Measurements from ENCODE around the gene THBS3.
"Not testable (repeated sequence)": the region's sequence is repeated elsewhere in the genome, so short reads cannot be mapped to it uniquely, and the experiment has no call there.

Gene THBS3

DNA sequence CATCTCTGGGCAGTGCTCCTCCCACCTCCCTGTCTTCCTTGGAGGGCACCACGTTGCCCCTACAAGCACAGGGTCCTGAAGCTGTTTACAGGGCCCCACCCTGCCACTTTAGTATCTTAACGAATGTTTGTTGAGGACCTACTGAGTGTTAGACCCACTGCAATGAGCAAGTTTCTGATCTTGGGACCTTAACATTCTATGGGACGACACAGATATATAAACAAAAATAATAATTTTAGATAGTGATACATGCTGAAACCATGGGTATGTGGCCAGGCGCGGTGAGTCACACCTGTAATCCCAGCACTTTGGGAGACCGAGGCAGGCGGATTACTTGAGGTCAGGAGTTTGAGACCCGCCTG is 37.4 kb upstream of the THBS3 start:
- Mint-ChIP-seq H3K9me3 (peaks cover 1% of the 10 kb centered on the region), H3K4me3 (peak overlapping the region; percentile 79), H3K27me3 (peaks cover 5% of the 10 kb centered on the region), H3K36me3 (peaks cover 16% of the 10 kb centered on the region), H3K27ac (peak overlapping the region; percentile 95), H3K4me1 (peaks cover 55% of the 10 kb centered on the region)
- no peak for DNase-seq
- CTCF ChIA-PET = interaction anchor here (0.8 to 2.3 kb wide), 4 partner anchors 38 to 347 kb away, joined by 3 to 10 read pairs (median 4); partner anchors contain the start of gene THBS3

DNA sequence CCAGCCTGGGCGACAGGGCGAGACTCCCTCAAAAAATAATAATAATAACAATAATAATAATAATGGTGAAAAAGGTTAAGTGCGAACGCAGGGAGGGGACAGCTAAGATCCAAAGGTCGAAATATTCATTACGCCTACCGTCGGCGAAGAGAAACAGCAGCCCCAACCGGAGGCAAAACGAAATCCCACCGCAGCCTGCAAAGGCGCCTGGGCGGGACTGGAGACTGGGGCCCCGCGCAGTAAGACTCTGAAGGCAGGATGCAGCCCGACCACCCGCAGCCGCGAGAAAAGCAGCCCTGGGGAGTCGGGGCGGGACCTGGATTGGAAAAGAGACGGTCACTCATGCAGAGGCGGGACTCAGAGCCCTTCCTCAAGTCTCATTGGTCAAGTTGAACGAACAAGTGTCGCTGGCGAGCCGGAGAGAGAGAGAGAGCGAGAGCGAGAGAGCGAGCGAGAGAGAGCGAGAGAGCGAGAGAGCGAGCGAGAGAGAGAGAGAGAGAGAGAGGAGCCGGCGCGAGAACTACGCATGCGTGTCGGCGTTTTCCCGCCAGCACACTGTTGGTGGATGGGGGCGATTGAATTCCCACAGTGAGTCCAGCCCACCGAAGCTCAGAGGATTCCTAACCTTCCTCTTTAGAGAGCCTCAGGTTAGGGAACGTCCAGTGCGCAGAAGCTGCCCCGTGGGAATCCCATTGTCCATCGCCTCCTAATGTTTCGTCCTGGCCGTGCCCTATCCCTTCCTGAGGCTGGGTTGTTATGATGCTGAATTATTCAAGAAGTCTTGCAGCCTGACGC is 36.9 kb upstream of the THBS3 start:
- Mint-ChIP-seq H3K9me3 (peaks cover 1% of the 10 kb centered on the region), H3K27ac (peak overlapping the region; percentile 95), H3K36me3 (peaks cover 16% of the 10 kb centered on the region), H3K4me1 (peaks cover 56% of the 10 kb centered on the region), H3K27me3 (peaks cover 5% of the 10 kb centered on the region), H3K4me3 (peak overlapping the region; percentile 79)
- CTCF ChIA-PET = interaction anchor here (0.8 to 2.3 kb wide), 5 partner anchors 16 to 348 kb away, joined by 3 to 10 read pairs (median 4); partner anchors contain the start of gene THBS3
- peak; percentile 99 for DNase-seq

DNA sequence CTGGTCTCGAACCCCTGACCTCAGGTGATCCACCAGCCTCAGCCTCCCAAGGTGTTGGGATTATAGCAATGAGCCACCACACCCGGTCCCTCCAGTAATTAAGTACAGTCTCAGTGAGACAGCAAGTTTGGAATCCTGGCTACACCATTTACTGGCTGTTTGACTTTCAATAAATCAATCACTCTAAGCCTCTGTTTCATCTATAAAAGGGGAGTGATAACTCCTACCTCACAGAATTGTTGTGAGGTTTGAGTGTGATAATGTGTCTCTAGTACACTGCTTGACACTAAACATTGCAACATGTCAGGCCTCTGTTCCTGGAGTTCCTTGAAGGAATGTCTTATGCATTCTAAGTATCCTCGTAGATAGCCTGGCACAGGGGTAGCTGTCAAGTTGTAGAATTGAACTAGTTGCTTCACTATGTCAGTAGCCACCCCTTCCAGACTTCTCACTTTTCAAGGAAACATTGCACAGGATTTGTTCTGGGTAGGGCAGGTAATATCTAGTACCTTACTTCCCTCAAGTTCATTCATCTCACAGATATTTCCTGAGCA is 35.2 kb upstream of the THBS3 start:
- Mint-ChIP-seq H3K4me1 (peaks cover 64% of the 10 kb centered on the region), H3K4me3 (peak overlapping the region; percentile 79), H3K36me3 (peaks cover 21% of the 10 kb centered on the region), H3K27me3 (peaks cover 5% of the 10 kb centered on the region), H3K9me3 (peaks cover 1% of the 10 kb centered on the region), H3K27ac (peak overlapping the region; percentile 95)
- no peak for DNase-seq
- CTCF ChIA-PET = interaction anchor here (0.9 to 2.3 kb wide), 2 partner anchors 36 to 500 kb away, joined by 3 to 10 read pairs; partner anchors contain the start of gene THBS3

DNA sequence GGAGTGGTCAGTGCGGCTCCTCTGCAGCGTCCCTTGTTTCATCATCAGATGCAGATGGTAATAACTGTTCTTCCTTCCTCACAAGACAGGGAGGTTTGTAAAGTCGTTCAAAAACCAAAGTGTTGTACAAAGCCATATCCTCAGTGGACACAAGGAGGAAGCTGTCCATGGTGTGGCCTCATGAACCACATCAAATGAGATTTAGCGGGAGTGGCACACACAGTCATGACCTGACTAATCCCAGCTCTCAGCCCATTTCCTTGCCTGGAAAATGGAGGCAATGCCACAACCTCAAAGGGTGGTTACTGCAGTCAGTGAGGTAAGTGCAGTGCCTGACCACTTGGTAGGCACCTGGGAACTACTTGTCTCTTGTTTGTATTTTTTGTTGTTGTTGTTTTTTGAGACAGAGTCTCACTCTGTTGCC is 34.2 kb upstream of the THBS3 start:
- peak overlapping the region; percentile 84 for H3K27ac Mint-ChIP-seq
- H3K36me3 Mint-ChIP-seq = peaks cover 25% of the 10 kb centered on the region
- DNase-seq = no peak
- peak overlapping the region; percentile 82 for H3K4me3 Mint-ChIP-seq
- H3K27me3 Mint-ChIP-seq = peaks cover 5% of the 10 kb centered on the region
- H3K4me1 Mint-ChIP-seq = peaks cover 64% of the 10 kb centered on the region
- CTCF ChIA-PET = interaction anchor here (0.7 to 2.7 kb wide), 6 partner anchors 9 to 69 kb away, joined by 3 to 16 read pairs (median 4); partner anchors contain the start of gene KRTCAP2
- peaks cover 1% of the 10 kb centered on the region for H3K9me3 Mint-ChIP-seq

DNA sequence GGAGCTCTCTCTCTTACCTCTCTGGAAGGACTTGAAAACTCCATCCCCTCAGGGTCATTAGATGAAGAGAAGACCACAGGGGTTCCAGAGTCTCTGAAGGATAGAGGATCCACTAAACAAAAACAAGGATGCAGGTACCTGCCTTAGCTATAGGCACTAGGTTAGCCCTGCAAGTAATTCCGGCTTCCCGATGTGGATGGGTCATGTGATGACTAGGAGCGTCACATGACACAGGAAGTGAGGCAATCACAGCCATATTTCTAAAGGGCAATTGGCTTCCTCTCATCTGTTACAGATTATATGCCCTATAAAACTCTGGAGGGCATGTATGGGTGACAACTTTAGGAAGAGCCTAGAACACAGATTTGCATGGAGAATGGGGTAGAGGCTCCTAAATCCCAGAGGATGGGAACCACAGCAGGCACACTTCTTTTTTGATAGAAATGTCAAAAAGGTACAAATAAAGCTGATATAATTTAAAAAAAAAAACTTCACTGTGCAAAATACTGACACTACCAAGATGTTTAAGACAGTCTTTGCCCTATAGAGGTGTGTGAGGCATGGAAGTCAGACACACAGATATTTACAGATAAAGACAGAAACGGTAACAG is 33.5 kb upstream of the THBS3 start:
- peak; percentile 81 for DNase-seq
- peaks cover 27% of the 10 kb centered on the region for H3K36me3 Mint-ChIP-seq
- peak overlapping the region; percentile 84 for H3K27ac Mint-ChIP-seq
- peak overlapping the region; percentile 82 for H3K4me3 Mint-ChIP-seq
- H3K4me1 Mint-ChIP-seq = peaks cover 68% of the 10 kb centered on the region
- H3K27me3 Mint-ChIP-seq = peaks cover 5% of the 10 kb centered on the region
- CTCF ChIA-PET = interaction anchor here (0.7 to 2.7 kb wide), 7 partner anchors 10 to 68 kb away, joined by 3 to 16 read pairs (median 4); partner anchors contain the start of gene KRTCAP2
- H3K9me3 Mint-ChIP-seq = peaks cover 1% of the 10 kb centered on the region

DNA sequence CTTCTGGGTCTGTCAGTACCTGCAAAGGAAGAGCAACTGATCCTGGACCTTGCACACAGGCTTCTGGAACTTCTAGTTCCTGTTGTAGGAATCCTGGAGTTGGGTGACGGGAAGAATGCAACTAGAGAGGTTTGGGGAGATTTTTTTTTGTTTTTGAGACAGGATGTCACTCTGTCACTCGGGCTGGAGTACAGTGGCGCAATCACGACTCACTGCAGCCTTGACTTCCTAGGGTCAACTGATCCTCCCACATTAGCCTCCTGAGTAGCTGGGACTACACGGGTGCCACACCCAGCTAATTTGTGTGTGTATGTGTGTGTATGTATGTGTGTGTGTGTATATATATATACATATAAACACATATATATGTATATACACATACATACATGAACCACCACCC is 28.8 kb upstream of the THBS3 start:
- CTCF ChIA-PET = no interaction called here
- Mint-ChIP-seq H3K36me3 (peaks cover 28% of the 10 kb centered on the region), H3K4me1 (peaks cover 37% of the 10 kb centered on the region), H3K4me3 (no peak overlapping the region), H3K9me3 (no peaks in the 10 kb centered on the region), H3K27me3 (no peaks in the 10 kb centered on the region), H3K27ac (peak overlapping the region; percentile 25)
- no peak for DNase-seq

DNA sequence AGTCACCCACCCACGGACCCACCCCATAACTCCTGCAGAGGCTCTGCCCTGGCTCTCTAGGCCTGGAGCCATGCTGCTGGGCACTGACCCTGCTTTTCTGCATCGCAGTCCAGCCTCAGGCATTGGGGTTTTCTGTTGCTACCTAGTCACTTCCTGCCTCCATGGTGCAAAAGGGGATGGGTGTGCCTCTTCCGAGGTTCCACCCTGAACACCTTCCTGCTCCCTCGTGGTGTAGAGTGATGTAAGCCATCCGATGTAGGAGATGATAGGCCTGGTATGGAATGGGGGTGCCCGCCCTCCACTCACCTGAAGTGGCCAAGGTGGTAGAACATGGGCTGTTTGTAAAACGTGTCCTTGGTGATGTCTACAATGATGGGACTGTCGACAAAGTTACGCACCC is 27.7 kb upstream of the THBS3 start:
- H3K27me3 Mint-ChIP-seq, CTCF ChIA-PET, H3K9me3 Mint-ChIP-seq, DNase-seq, H3K4me3 Mint-ChIP-seq: not testable (repeated sequence)
- Mint-ChIP-seq H3K4me1 (peaks cover 26% of the 10 kb centered on the region), H3K36me3 (peaks cover 24% of the 10 kb centered on the region), H3K27ac (peak overlapping the region; percentile 50)

DNA sequence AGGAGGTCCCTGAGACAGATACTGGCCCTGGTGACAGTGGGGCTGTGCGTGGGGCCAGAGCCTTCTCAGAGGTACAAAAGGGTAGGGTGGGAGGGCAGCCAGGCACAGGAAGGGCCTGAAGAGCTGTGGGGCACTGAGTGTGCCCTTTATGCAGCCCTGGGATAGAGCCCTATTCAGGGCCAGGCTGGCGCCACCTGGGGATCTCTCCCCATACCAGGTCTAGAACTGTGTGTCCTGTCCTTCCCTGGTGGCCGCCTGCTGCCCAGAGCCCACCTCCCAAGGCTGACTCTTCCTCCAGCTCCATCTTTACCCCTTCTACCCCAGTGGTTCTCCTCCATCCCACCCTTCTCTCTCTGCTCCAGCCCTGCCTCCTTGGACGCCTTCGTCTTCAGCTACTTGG is 25.8 kb upstream of the THBS3 start:
- Mint-ChIP-seq H3K36me3 (peaks cover 24% of the 10 kb centered on the region), H3K4me1 (peaks cover 17% of the 10 kb centered on the region)
- H3K27me3 Mint-ChIP-seq, H3K27ac Mint-ChIP-seq, H3K4me3 Mint-ChIP-seq, DNase-seq, CTCF ChIA-PET, H3K9me3 Mint-ChIP-seq: not testable (repeated sequence)

DNA sequence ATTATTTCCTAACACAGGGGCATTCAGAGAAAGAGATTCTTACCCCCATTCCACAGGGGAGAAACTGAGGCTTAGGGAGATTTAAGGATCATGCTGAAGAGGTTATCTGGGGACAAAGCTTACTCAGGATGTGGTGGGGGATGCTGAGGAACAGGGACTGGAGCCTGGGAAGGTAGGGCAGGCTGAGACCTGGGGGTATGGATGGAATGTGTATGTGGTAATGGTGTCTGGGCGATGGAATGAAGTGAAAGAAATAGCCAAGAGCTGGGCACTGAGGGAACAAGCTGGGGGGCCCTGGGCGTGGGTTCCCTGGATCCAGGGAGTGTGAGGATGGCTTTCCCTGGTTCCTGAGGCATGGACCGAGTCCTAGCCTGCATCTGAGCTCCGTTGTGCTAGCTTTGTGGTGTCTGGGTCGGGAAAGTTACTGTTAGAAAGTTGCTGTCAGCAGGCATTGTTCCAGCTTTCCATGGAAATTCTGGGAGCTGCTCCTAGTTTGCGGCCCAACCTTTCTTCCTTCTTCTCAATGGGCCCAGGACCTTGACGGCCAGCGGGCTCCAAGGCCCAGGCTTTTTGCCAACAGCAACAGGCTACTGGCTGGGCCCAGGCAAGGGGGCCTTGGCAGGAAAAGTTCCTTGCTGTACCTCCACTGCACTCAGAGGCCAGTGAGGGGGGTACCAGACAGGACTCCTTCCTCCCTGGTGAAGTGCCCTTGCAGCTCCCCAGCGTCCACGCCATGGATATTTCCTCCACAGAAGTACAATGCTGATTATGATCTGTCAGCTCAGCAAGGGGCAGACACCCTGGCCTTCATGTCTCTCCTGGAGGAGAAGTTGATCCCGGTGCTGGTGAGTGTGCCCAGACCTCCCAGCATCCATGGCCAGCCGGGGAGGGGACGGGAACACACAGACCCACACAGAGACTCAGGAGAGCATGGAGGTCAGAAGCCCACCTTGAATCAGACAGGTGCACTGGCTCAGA is 24.6 kb upstream of the THBS3 start:
- not testable (repeated sequence) for H3K9me3 Mint-ChIP-seq, H3K27me3 Mint-ChIP-seq, H3K4me3 Mint-ChIP-seq, H3K27ac Mint-ChIP-seq, DNase-seq
- CTCF ChIA-PET = interaction anchor here (0.6 kb wide), 1 partner anchor 1397 kb away, joined by 4 read pairs; no protein-coding TSS in a partner anchor
- Mint-ChIP-seq H3K36me3 (peaks cover 22% of the 10 kb centered on the region), H3K4me1 (peaks cover 27% of the 10 kb centered on the region)

DNA sequence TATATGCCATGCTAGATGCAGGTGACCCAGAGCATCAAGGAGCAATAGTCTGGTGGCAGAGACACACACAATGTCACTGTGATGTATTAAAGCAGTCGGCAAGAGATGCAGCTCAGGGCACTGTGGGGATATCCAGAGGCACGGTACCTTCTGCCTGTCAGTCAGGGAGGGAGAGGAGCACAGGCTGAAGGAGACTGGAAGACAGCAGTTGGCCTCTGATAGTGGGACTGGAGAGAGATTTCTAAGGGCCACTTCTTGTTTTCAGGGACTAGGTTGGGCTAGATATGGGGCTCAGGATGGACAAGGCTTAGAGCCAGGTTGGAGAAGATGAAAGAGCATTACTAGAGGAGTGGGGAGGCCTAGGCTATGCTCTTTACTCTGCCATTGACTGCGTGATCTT is 23.6 kb upstream of the THBS3 start:
- CTCF ChIA-PET = not testable (repeated sequence)

DNA sequence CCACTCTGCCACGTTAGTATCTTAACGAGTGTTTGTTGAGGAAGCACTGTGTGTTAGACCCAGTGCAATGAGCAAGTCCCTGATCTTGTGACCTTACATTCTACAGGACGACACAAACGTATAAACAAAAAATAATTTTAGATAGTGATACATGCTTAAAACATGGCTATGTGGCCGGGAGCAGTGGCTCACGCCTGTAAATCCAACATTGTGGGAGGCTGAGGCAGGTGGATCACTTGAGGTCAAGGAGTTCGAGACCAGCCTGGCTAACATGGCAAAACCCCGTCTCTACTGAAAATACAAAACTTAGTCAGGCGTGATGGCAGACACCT is 20.4 kb upstream of the THBS3 start:
- CTCF ChIA-PET = interaction anchor here (1.1 to 6.9 kb wide), 5 partner anchors 16 to 54 kb away, joined by 4 to 69 read pairs (median 15); partner anchors contain the start of genes KRTCAP2, MTX1, THBS3 and TRIM46
- peaks cover 17% of the 10 kb centered on the region for H3K36me3 Mint-ChIP-seq
- peaks cover 37% of the 10 kb centered on the region for H3K4me1 Mint-ChIP-seq
- peaks cover 4% of the 10 kb centered on the region for H3K27me3 Mint-ChIP-seq
- DNase-seq = no peak
- peak overlapping the region; percentile 88 for H3K4me3 Mint-ChIP-seq
- peak overlapping the region; percentile 90 for H3K27ac Mint-ChIP-seq
- no peaks in the 10 kb centered on the region for H3K9me3 Mint-ChIP-seq

More for the DNA sequence above, 23.6 kb upstream of the THBS3 start:
- not testable (repeated sequence) for H3K4me3 Mint-ChIP-seq, H3K27ac Mint-ChIP-seq, H3K9me3 Mint-ChIP-seq, H3K27me3 Mint-ChIP-seq, DNase-seq
- Mint-ChIP-seq H3K36me3 (peaks cover 17% of the 10 kb centered on the region), H3K4me1 (peaks cover 28% of the 10 kb centered on the region)

DNA sequence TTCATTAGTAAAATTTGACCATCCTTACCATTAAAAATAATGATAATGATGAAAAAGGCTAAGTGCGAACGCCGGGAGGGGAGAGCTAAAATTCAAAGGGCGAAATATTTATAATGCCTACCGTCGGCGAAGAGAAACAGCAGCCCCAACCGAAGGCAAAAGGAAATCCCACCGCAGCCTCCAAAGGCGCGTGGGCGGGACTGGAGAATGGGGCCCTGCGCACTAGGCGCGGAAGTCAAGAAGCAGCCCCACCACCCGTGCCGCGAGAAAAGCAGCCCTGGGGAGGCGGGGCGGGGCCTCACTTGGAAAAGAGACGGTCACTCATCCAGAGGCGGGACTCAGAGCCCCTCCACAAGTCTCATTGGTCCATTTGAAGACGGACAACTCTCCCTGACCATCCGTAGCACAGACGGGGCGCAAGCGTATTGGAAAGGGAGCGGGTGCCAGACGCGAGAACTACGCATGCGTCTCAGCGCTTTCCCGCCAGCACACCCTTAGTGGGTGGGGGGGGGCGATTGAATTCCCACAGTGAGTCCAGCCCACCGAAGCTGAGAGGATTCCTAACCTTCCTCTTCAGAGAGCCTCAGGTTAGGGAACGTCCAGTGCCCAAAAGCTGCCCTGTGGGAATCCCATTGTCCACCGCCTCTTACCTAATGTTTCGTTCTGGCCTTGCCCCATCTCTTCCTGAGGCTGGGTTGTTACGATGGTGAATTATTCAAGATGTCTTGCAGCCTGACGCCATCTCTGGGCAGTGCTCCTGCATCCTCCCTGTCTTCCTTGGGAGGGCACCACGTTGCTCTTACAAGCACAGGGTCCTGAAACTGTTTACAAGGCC is 19.8 kb upstream of the THBS3 start:
- H3K27ac Mint-ChIP-seq = peak overlapping the region; percentile 90
- peaks cover 4% of the 10 kb centered on the region for H3K27me3 Mint-ChIP-seq
- CTCF ChIA-PET = interaction anchor here (0.7 to 6.9 kb wide), 10 partner anchors 14 to 138 kb away, joined by 3 to 69 read pairs (median 6); partner anchors contain the start of genes KRTCAP2, MTX1, THBS3 and TRIM46
- no peaks in the 10 kb centered on the region for H3K9me3 Mint-ChIP-seq
- H3K4me1 Mint-ChIP-seq = peaks cover 38% of the 10 kb centered on the region
- peaks cover 17% of the 10 kb centered on the region for H3K36me3 Mint-ChIP-seq
- H3K4me3 Mint-ChIP-seq = peak overlapping the region; percentile 88
- peak; percentile 100 for DNase-seq

DNA sequence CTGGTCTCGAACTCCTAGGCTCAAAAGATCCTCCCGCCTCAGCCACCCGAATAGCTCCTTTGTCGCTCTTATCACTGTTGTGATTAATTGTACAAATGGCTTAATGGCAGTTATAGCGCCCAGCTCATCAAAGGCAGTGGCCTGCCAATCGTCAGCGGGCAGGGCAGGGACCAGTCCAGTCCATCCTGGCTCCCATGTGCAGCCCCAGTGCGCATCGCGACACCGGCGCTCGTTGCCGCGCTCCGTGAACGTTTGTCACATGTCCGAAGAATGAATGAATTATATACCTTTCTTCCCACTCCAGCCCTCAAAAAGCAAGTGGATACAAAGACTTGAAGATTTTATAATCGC is 19.2 kb upstream of the THBS3 start:
- H3K27me3 Mint-ChIP-seq = peaks cover 4% of the 10 kb centered on the region
- DNase-seq = no peak
- peaks cover 17% of the 10 kb centered on the region for H3K36me3 Mint-ChIP-seq
- CTCF ChIA-PET = interaction anchor here (0.7 to 6.9 kb wide), 9 partner anchors 15 to 137 kb away, joined by 3 to 69 read pairs (median 7); partner anchors contain the start of genes KRTCAP2, MTX1, THBS3 and TRIM46
- peak overlapping the region; percentile 90 for H3K27ac Mint-ChIP-seq
- H3K4me3 Mint-ChIP-seq = peak overlapping the region; percentile 88
- H3K4me1 Mint-ChIP-seq = peaks cover 40% of the 10 kb centered on the region
- no peaks in the 10 kb centered on the region for H3K9me3 Mint-ChIP-seq
